DMS114 treated with DMSO at 0.1 percent for 48 hours (cell line): Measurements from ENCODE around the gene RC3H1.
A peak's percentile ranks its signal among the peaks of the same experiment; 100 is the strongest.
"Not testable (repeated sequence)": the region's sequence is repeated elsewhere in the genome, so short reads cannot be mapped to it uniquely, and the experiment has no call there.

ENCODE experiments used
- DNase-seq: peaks from one replicate; lab custom pipeline; 2025; ENCODE audit not compliant: unreplicated experiment; lab: John Stamatoyannopoulos, UW

RC3H1 gene

GRCh38 chr1:174022080-174022975, at the start of gene RC3H1:
Gene RC3H1 (minus strand): TSS chr1:174022357. CDS start chr1:173992985, 29,372 bp downstream.
- DNase-seq = peak; percentile 78

- DNase-seq = no peak
Observed at GRCh38 chr1:174070614-174071013, 48.5 kb upstream of the RC3H1 start.

- no peak for DNase-seq
Observed at GRCh38 chr1:174068000-174068399, 45.8 kb upstream of the RC3H1 start.

- DNase-seq = no peak
Observed at GRCh38 chr1:174060090-174060489, 37.9 kb upstream of the RC3H1 start.

- no peak for DNase-seq
Observed at GRCh38 chr1:174058624-174059023, 36.5 kb upstream of the RC3H1 start.

- not testable (repeated sequence) for DNase-seq
Observed at GRCh38 chr1:174056609-174057008, 34.5 kb upstream of the RC3H1 start.

GRCh38 chr1:174055797-174056196, 33.6 kb upstream of the RC3H1 start:
- not testable (repeated sequence) for DNase-seq

- DNase-seq = no peak
Observed at GRCh38 chr1:174053826-174054225, 31.7 kb upstream of the RC3H1 start.

GRCh38 chr1:174052621-174053020, 30.5 kb upstream of the RC3H1 start:
- no peak for DNase-seq

- no peak for DNase-seq
Observed at GRCh38 chr1:174051956-174052355, 29.8 kb upstream of the RC3H1 start.

- DNase-seq = no peak
Observed at GRCh38 chr1:174049514-174049913, 27.4 kb upstream of the RC3H1 start.

- no peak for DNase-seq
Observed at GRCh38 chr1:174044418-174045222, 22.5 kb upstream of the RC3H1 start.

GRCh38 chr1:174042509-174042908, 20.4 kb upstream of the RC3H1 start:
- DNase-seq = not testable (repeated sequence)

- DNase-seq = no peak
Observed at GRCh38 chr1:174041369-174041768, 19.2 kb upstream of the RC3H1 start.

GRCh38 chr1:174040387-174040786, 18.2 kb upstream of the RC3H1 start:
- no peak for DNase-seq

- no peak for DNase-seq
Observed at GRCh38 chr1:174039027-174039426, 16.9 kb upstream of the RC3H1 start.

GRCh38 chr1:174036798-174037197, 14.6 kb upstream of the RC3H1 start:
- no peak for DNase-seq

GRCh38 chr1:174036204-174036603, 14.0 kb upstream of the RC3H1 start:
- no peak for DNase-seq

- DNase-seq = no peak
Observed at GRCh38 chr1:174032671-174033222, 10.6 kb upstream of the RC3H1 start.

GRCh38 chr1:174031099-174031498, 8.9 kb upstream of the RC3H1 start:
- DNase-seq = no peak

GRCh38 chr1:174028495-174028894, 6.3 kb upstream of the RC3H1 start:
- DNase-seq = no peak

GRCh38 chr1:174023440-174023839, 1.3 kb upstream of the RC3H1 start:
- DNase-seq = no peak
